Hindlimb muscle (tissue), 1 donor: Measurements from ENCODE around the gene KCNH2. TPM values are rescaled to one million over a fixed set of nuclear protein-coding genes. Genes with fewer than 3 reads are reported as not detected.
A peak's percentile ranks its signal among the peaks of the same experiment; 100 is the strongest.

Experiments
- DNase-seq: peaks from one replicate; pipeline ENCODE4 v3.0.0-alpha.2; 2013
- polyA plus RNA-seq: library from polyadenylated mRNA; unstranded; fragments of 120-200 nt; gene quantifications from one replicate; pipeline ENCODE4 v1.2.1, GENCODE V29; 2013; ENCODE audit not compliant: insufficient read length

The KCNH2 gene
- polyA plus RNA-seq, 1 donor, result 29.3 TPM

DNA sequence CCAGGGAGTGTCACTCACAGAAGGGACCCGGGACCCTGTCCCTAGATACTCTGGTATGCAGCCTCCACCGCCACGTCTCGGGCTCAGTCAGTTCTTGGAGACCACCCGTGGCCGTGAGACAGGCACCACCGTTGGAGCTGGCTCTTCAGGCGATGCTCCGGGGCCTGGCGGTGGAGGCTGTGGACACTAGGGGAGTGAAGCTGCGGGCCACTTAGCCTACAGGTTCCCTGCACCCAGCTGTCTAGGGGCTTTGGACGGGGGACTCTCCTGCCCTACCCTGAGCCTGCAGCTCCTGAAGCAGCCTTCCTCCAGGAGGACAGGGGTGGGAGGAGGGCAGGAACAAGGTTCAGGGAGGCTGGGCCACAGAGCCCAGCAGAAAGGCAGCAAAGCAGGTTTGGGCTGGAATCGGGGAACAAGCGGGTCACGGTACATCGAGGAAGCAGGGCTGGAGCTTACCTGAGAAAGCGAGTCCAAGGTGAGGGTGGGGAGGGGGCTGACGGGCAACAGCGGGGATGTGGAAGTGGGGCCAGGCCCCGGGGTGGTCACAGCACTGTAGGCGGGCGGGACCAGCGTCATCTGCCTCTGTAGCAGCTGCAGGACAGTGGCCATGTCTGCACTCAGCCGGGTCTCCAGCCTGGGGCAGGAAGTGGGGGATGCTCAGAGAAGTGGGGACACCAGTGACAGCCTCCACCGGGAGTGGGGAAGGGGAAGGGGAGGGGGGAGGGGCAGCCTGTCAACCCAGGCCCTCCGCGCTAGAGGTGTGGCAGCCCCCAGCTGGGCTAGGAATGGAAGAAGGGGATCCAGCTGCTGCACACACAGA is 31.5 kb downstream of the KCNH2 start:
- no peak for DNase-seq

DNA sequence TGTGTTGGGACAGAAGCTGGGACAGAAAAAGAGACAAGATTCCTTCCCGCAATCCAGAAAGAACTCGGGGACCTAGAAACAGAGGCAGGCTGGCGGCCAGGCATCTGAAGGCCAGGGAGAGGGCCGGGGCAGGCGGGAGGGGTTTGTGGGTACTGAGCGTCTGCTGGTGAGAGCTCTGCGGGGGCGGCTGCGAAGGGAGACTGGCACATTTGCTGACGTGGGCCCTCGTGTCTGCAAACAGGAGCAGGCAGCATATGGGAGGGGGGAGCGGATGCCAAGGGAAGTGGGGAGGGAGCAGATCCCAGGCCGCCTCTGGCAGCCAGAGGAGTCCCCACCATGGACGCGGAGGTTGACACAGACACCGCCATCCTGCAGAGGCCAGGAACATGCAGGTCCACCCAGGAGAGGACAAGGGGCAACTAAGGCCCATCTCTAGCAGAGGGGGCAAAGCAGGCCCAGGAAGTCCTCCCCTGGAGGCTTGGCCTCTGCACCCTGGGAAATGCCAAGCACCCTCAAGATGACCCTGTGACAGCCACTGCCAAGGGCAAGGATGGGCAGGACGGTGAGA is 32.2 kb downstream of the KCNH2 start:
- no peak for DNase-seq

DNA sequence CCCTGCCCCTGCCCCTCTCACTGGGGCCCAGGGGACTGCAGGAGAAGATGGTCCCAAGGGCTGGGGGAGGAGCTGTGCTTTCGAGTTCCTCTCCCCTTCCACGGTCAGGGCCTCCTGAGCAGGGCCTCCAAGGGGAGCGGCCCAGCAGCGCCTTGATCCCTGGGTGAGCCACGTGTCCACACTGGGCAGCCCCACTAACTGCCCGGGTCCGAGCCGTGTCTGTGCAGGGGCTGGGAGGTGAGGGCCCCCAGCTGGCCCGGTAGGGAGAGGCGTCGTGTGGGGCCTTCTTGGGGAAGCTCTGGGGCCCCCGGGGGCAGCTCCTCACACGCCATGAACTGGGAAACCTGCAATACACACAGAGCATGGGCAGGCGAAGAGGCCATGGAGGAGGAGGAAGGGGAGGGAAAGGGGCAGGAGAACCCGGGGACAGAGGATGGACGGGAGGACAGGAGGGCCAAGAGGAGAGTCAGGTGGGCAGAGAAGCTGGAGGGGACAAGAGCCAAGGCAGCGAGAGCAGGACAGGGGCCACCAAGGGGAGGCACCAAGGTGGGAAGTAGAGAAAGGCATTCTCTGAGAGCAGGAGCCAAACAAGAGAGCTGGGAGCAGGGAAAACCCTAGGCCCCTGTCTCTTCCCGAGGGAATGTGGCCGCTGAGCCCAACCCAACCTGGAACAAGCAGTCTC is 32.8 kb downstream of the KCNH2 start:
- DNase-seq, result no peak

DNA sequence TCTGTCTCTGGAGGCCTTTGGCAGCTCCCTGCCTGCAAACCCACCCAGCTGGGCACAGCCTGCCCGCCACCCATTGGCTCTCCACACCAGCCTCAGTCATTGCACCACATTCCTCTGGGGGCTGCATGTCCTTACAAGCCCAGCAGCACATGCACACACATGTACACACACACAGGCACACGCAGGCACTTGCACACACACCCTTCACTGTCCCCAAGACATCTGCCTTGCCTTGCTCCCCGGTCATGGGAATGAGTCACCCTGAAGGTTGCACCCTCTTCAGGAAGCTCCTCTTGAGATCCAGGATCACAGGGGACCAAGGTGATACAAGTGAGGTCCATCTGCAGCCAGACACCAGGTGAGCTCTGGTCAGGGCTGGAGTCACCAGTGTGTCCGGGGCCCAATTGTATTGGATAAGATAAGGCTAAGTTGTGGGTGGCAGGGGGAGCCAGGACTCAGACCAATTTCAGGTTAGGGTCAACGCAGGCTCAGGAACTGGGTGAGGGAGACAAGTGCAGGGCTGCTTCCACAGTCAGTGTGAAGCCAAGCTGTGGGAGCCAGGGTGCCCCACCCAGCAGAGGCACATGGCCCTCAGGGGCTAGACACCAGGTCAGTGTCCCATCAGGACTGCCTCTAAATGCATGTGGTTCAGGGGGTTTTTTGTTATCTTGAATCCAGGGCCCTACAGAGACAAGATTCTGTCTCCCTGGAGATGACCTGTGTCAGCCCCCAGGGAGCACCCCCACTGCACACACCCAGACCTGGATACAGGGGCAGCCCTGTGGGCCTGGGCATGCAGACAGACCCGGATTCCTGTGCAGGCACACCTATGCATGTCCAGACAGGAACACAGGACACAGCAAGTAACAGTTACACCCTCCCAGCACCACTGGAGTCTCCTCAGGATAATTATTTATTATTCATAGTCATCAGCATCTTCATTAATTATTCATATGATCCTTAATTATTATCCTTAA is 33.8 kb downstream of the KCNH2 start:
- no peak for DNase-seq

DNA sequence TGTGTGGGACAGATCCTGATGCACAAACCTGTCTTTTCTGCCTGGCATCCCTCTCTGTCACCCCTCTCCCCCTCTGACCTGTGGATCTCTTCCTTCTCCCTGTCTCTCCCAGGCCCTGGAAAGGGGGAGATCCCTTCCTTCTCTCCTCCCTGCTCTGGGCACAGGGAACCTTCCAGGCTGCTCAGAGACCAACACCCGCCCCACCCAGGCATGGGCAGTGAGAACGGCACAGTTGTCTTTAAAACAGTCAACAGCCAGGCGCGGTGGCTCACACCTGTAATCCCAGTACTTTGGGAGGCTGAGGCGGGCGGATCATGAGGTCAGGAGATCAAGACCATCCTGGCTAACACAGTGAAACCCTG is 34.7 kb downstream of the KCNH2 start:
- no peak for DNase-seq

DNA sequence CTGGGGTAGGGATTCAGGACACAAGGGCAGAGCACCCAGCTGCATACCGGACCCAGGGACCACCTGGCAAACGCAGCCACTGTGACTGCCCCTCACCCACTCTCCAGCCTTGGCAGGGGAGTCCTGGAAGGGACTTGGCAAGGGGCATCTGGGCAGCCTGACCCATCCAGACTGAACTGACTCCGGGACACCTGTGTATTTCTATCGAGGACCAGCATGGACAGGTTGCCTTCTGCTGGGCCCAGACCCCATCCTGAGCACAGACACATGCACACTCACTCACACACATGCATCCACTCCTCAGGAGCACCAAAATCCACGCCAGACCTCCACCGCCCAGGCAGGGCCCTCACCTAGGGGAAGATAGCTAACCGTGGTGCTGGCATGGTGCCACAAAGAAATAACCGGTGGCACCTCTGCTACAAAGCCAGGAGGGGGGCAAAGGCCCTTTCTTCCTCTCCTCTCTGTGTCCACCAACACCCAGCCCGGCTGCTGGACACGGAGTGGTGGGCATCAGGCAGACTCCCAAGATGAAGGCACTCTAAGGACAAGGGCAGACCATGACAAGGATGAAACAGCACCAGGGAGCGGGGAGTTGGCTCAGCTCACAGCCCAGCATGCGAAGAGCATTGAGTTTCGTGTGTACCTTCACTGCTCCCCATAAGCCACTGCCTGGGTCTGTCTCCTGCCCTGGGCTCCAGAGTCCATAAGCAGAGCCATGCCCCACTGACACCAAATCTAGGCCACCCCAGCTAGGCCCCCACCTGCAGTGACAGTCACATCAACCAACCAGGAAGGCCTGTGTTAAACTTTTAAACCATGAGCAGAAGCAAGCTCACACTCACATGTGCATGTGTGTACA is 35.3 kb downstream of the KCNH2 start:
- no peak for DNase-seq

DNA sequence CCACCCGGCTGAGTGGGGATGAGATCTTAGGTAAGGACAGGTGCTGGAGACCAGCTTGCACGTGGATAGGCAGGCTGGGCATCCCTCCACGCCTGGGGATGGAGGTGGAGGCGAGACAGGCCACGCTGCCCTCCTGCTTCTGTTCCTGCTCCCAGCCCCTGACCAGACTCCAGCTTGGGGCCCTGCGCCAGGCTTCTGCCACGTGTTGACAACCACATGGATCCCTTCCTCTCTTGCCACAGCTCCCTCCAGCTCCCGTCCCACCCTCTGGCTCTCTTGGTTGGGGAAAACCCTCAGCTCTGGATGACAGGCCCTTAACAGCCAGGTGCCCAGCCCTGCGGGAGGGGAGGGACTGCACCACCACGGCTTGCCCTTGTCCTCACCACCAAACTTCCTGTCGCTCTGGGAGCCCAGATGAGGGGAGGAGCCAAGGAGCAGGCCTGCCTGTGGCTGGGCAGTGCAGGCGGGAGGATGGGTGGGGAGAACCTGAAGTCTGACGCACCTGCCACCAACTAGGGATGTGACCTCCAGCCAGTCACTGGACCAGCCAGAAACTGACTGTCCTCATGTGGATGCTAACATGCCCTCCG is 36.0 kb downstream of the KCNH2 start:
- DNase-seq, result no peak

DNA sequence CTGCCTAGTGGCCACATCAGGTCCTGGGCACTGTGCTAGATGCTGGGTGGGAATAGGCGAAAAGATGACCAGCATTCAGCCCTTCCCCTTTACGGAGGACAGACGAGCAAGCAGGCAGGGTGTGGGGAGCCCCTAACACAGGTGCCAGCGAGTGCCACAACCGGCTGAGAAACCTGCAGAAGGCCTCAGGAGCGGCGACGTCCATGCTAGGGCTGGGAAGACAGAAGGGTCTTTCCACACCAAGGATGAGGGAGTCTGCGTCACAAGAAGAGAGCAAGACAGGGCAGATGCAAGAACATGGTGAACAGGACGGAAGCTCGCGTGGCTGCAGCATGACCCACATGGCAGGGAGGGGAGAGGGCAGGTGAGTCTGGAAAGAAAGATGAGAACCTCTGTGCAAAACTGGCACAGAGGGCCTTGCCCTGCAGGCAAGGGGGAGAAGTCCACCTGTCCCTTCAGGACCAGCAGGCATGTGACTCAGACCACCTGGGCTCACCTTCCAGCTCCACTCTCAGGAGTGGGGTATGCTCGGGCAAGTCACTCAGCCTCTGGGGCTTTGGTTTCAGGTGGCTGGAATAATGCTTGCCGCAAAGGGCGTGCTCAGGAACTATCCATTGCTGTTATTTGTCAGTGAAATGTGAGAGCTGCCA is 36.6 kb downstream of the KCNH2 start:
- DNase-seq, result no peak

DNA sequence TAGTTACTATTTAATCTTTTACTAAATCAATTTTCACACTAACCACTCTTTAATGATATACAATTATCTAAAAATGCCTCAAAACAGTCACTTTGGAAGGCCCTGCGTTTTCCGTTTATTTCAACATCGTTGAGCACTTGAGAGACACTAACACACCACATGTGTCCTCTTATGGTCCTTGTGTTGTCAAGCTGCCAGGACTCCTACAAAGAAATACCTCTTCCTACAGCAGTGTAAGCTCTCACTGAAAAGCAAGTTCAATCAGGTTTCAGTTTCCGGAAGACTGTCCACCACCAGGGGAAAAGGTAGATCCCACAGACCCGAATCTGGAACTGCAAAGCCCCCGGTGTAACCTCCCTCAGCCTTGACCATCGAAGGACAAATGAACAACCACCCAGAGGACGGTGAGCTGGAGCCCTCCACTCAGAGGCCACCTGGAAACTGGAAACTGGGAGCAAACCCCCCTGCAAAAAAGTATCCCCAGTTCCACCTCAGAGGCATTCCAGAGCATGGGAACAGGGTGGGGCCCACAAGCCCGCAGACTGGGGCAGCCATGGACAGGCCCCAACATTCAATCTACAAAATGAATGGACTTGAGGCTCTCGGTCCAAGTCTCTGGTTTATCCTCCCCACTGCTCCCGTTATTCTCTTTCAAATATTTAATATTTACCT is 37.6 kb downstream of the KCNH2 start:
- no peak for DNase-seq

DNA sequence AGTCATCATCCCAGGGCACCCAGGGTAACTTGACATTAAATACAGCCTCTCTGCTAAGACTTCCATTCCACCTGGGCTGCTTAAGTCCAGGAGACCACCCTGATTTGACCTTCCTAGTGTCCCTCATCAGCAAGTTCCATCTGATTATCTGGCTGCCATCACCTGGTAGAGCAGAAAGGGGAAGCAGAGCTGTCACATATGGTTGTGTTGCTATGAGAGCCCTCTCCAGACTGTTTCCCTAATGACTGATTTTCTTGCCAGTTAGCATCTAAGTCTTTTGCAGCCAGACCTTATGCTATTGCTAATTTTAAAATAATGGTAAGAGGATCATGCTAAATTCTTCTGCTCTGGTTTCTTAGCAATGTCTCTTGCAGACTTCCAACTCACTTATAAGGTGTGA is 38.7 kb downstream of the KCNH2 start:
- DNase-seq, result no peak

DNA sequence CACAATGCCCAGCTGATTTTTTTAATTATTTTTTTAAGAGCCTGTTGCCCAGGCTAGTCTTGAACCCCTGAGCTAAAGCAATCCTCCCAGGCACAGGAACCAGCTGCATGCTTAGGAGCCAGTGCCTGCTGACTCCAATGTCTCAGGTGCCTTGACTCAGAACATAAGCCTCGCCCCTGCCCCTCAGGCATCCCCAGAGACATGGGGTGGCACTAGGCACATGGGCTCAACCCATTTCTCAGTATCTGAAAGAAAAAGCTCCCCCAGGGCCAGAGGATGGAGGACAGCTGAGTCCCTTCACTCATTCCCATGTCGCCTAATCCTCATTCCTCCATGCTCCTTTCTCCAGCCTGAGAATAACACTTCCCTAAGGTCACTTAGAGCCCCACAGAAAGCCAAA is 39.1 kb downstream of the KCNH2 start:
- DNase-seq, result no peak

DNA sequence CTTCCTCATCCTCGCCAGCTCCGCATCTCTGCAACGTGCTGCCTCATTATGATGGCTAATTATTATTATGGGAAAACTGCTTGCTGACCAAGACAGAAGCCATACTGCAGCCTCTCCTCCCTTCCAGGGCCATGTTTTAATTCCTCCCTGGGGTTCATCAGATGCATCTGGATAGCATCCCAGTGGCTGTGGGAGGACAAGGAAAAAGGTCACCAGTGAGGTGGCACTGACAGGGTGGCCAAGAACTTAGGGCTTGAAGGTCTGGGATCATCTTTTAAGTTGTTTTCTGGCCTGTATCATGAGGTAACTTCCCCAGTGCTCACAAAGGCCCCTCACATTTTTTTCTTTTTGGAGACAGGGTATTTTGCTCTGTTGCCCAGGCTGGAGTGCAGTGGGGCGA is 39.6 kb downstream of the KCNH2 start:
- no peak for DNase-seq

DNA sequence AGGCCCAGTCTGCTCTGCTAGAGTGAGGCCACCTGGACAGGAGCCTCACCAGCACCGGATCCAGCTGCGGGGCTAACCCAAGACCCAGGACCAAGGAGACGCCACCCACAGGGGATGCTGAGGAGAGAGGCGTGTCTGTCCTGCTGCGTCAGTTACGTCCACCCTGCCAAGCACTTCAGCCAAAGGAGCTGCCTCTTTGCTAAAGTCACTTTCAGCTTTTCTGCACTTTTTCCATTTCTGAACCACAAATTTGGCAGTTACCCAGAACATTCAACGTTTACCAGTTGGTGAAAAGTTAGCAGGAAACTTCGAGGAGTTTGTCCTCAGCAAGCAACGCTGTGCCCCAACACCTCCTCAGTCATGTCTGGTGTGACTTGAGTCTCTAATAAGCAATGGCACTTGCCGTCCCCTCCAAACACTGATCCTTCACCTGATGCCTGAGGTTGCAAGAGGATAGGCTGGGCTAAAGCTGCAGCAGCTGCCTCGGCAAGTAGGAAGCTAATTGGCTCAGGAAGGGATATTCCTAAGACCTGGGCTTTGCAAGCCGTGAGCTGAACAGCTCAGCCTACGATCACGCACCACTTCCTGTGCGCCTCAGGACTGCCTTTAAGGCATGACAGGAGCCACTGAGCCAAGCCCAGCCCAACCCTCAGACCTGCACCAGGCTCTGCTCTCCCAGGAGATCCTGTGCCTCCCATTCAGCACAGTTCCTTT is 40.1 kb downstream of the KCNH2 start:
- DNase-seq, result peak; percentile 41

DNA sequence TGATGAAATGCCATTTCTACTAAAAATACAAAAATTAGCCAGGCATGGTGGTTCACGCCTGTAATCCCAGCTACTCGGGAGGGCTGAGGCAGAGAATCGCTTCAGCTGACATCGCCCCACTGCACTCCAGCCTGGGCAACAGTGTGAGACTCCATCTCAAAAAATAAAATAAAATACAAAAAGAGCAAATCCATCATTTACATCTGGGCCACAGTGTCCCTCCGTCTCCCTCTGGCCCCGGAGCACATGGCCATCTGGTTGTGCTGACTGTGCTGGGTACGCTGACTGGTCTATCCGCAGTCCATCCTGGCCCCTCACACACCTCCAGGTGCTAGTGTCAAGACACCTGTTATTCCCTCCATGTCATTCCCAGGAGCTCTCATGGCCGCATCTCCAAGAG is 42.1 kb downstream of the KCNH2 start:
- DNase-seq, result no peak

DNA sequence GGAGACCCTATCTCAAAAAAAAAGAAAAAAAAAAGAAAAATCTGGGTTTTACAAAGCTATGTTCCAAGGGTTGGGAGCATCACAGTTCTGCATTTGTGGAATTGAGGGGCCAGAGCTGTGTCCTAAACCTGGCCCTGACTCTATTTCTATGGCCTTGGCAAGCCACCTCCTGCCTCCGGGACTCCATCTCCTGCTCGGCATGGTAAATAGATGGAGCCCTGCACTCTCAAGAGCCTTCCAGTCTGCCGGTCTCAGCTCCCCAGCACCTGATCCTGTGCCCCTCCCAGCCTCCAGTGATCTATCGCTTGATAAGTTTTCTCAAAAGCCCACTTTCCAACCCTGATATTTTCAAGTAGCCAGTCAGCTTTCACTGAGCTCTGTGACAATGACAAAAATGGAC is 43.0 kb downstream of the KCNH2 start:
- no peak for DNase-seq

DNA sequence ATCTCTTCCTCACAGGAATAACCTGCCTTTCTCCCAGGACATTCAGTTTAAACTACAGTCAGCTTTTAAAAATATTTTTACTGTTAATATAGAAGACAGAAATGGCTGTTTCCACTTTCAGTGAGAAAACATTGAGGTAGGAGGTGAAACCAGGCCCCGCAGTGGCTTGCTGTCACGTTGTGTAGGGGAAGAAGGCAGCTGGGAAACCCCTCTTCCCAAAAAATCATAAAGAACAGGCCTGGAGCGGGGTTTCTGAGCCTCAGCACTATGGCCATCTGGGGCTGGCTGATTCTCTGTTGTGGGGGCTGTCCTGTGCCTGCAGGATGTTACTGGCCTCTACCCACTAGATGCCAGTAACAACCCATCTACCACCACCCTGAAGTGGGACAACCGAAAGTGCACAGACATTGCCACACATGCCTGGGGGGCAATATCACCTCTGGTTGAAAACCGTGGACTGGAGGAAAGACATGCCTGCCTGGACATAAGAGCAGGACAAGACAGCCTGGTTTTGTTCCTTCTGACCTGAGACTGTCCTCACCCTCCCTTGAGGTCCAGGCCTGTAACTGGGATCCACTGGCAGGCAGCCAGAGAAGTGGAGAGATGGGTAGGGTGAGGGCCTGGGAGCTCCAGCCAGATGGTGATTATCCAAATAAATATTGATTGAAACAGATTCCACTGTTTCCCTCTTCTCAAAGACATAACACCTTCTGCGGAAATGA is 43.9 kb downstream of the KCNH2 start:
- no peak for DNase-seq

DNA sequence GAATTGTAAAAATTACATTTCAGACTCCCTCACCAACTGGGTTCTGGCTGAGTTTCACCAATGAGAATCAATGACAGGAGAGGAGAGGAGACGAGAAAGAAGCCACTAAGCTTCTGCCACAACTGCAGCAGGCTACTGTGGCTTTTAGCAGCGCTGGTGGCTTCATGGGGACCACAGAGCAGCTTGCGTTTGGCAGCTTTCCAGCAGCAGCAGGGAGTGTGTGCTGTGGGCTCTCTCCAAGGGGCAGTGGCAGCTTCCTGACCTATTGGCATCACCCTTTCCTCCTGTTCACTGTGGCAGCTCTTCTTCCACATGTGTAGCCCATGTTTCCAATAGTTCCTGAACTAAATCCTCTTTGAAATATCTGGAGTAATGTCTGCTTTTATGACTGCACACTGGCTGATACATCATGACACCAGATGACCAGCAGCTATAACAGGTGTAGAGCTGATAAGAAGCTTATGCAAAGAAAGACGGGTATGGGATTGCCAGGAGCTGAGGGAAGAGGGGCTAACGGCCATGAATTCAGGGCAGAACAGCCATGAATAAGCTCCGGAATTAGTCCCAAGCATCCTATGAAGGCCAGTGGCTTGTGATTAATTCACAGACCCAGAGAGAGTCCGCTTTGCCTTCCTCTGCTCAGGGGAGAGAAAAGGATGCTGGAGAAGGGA is 46.8 kb downstream of the KCNH2 start:
- DNase-seq, result no peak

DNA sequence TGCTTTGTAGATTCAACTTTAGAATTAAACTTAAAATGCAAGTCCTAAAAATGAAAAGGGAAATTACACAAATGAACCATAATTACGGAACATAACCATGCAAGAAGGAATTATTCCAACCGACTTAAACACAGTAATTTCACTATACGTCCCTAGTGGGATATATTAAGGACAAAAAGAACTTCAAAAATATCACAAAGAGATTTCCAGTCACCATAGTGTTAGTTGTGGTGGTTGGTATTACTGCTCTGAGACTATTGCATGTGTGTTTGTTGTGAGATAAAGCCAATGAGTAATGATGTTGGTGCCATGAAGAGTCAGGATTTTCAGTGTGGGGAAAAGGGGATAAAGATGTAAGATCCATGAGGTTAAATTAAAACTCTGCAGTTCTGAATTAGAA is 49.6 kb downstream of the KCNH2 start:
- DNase-seq, result no peak
